Epithelial cell of proximal tubule (primary cell): ENCODE results near the gene HSPA12A. TPM values are rescaled to one million over a fixed set of nuclear protein-coding genes. Genes with fewer than 3 reads are reported as not detected.

Source experiments
- DNase-seq: peaks from one replicate; pipeline ENCODE4 v3.0.0-alpha.2; 2011; ENCODE audit warnings: low read depth
- H3K4me3 ChIP-seq: 2 replicates; pipeline ENCODE4 v1.5.1; 2011; ENCODE audit warnings: low read depth, mild to moderate bottlenecking, low read length
- total RNA-seq: library from RNA; depleted of rRNA; stranded (reverse); fragments of >200 nt; gene quantifications from 2 replicates; pipeline ENCODE4 v1.2.3, GENCODE V29; 2015
- TF ChIP-seq, protein P1 (sequence below): conservative IDR thresholded peaks from 2 replicates; pipeline ENCODE4 v1.5.1; 2012; ENCODE audit warnings: low read depth, mild to moderate bottlenecking, low read length

The HSPA12A gene
- total RNA-seq, 1 donor from 2014 or later = 13.0 TPM

GRCh38 chr10:116777006-116777405, 34.6 kb upstream of the HSPA12A start:
- DNase-seq = no peak
- TF ChIP-seq, protein P1, sequence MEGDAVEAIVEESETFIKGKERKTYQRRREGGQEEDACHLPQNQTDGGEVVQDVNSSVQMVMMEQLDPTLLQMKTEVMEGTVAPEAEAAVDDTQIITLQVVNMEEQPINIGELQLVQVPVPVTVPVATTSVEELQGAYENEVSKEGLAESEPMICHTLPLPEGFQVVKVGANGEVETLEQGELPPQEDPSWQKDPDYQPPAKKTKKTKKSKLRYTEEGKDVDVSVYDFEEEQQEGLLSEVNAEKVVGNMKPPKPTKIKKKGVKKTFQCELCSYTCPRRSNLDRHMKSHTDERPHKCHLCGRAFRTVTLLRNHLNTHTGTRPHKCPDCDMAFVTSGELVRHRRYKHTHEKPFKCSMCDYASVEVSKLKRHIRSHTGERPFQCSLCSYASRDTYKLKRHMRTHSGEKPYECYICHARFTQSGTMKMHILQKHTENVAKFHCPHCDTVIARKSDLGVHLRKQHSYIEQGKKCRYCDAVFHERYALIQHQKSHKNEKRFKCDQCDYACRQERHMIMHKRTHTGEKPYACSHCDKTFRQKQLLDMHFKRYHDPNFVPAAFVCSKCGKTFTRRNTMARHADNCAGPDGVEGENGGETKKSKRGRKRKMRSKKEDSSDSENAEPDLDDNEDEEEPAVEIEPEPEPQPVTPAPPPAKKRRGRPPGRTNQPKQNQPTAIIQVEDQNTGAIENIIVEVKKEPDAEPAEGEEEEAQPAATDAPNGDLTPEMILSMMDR = no peak
- no peak overlapping the region for H3K4me3 ChIP-seq

DNA sequence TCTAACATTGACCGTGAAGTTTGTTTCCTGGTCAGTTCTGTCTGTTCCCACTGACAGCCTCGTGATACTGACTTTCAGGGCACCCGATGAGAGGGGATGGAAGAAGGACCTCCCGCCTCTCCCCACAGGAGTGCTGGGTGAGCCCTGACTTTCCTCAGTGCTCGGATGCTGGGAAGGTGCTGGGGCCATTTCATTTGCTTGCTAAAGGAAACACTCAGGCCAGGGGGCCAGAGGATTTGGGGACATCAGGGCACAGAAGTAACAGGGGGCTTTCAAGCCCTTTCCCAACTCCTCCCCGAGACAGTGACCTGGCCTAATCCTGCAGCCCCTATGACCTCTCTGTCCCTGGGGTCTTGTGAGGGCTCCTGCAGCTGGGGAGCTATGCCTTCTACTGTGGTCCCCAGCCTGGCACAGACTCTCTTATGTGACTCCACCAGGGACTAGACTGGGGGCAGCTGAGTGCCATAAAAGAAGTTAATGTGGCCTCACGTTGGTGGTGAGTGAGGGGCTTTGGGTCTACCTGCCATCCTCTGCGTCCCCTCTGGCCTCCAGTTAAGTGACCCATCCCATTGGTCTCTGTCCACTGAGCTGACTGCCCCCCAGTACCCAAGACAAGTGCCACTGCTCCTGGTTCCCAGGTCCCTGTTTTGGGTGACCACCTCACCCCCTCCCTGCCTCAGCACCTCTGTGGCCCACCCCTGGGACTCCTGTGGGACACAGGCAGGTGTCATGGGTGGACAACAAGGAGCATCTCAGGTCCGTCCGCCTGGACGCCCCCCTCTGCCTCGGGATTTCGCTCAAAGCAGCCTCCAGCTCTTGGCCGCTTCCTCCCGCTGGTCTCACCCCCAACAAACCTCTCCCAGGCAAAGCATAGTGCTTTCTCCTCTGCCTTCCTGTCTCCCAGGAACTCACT, 33.4 kb upstream of the HSPA12A start:
- no peak for DNase-seq
- TF ChIP-seq, protein P1 = no peak
- no peak overlapping the region for H3K4me3 ChIP-seq

- no peak for DNase-seq
- TF ChIP-seq, protein P1 = no peak
- H3K4me3 ChIP-seq = no peak overlapping the region
Observed at GRCh38 chr10:116774728-116775151, 32.4 kb upstream of the HSPA12A start.

DNA sequence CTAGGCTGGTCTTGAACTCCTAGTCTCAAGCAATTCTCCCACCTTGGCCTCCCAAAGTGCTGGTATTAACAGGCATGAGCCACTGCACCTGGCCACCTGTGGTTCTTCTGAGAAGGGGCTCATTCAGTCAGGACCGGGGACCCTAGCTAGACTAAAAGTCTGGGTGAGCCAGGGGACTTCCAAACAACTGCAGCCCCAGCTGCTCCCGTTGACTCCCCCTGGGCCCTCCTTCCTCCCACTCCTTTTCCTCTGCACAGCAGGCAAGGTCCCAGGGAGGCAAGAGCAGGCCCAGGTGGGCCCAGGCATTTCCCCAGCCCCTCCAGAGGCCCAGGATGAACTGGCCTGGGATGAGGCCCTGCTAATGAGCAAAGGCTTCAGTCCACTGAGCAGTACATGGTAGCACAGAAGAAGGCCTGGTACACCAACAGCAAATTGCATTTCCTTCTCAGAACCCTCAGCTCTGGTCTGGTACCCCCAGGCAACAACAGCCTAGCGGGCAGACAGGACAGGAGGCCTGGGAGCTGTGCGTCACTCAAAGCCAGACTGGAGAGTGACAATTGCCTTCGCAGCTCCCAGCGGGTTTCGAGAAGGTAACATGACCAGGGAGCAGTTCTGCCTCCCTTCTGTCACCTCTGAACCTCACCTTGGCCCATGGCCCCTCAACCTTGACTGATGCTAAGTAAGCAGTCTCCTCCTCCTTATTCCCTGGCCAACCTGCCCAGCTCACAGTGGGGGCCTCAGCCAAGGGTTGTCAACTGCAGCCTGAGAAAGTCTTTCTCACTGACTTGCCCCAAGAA, 30.7 kb upstream of the HSPA12A start:
- no peak overlapping the region for H3K4me3 ChIP-seq
- TF ChIP-seq, protein P1 = no peak
- no peak for DNase-seq

GRCh38 chr10:116771959-116772585, 29.7 kb upstream of the HSPA12A start:
- DNase-seq = no peak
- no peak overlapping the region for H3K4me3 ChIP-seq
- TF ChIP-seq, protein P1 = no peak

DNA sequence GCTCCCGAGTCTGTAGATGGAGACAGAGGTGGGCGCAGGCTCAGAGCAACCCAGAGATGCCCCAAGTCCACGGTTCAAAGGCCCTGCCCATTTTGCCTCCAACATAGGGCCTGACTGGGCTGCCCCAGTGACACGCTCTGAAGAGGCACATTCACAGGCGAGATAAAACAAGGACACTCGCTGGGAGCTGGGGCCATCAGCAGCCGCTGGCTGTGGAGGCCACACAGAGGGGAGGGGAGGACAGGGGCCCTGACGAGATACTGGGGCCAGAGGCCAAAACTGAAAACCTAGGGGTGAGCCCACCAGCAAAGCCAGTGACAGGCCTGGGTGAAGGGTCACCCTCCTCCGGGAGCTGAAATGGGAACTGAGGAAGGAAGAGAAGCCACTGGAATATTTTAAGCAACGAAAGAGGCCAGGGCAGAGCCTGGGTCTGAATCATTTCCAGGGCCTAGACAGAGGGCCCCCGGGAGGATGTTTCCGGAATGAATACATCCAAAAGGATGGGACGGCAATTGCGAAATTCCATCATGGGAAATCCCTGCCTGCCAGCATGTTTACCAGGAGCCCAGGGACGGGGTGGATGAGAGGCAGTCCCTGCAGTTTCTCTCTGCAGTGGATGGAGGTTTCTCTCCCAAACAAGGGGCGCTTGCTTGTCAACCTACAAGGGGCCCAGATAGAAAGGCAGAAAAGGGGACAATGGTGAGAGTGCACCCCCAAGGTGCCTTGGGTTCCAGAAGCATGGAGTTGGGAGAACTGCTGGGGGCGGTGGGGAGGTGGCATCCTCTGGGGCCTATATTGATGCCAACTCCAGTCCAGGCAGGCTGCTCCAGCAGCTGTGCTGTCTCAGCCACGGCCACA, 29.0 kb upstream of the HSPA12A start:
- TF ChIP-seq, protein P1 = no peak
- no peak overlapping the region for H3K4me3 ChIP-seq
- DNase-seq = no peak
